HAP-1 (cell line): ENCODE data around the gene SMIM23.
"Not testable (repeated sequence)": the region's sequence is repeated elsewhere in the genome, so short reads cannot be mapped to it uniquely, and the experiment has no call there.

ENCODE experiments used
- DNase-seq, 2 experiments: peaks; one replicate each; pipeline ENCODE4 v3.0.0-alpha.2; 2016 to 2020; ENCODE audit warnings: low spot score in 2 of 2
- H3K27me3 ChIP-seq: fragments of 250-450 bp; sonication (Bioruptor Pico); 2 replicates; pipeline ENCODE4 v1.5.1; 2020; ENCODE audit warnings: low read depth, mild to moderate bottlenecking, moderate library complexity
- H3K36me3 ChIP-seq: fragments of 250-450 bp; sonication (Bioruptor Pico); replicated peaks from 2 replicates; pipeline ENCODE4 v1.5.1; 2020; ENCODE audit warnings: mild to moderate bottlenecking
- H3K4me1 ChIP-seq: fragments of 250-450 bp; sonication (Bioruptor Pico); 2 replicates; pipeline ENCODE4 v1.5.1; 2020; ENCODE audit warnings: mild to moderate bottlenecking
- H3K4me3 ChIP-seq: fragments of 250-450 bp; sonication (Bioruptor Pico); 2 replicates; pipeline ENCODE4 v1.5.1; 2020; ENCODE audit warnings: mild to moderate bottlenecking, moderate library complexity
- H3K9me3 ChIP-seq: fragments of 250-450 bp; sonication (Bioruptor Pico); 2 replicates; pipeline ENCODE4 v1.5.1; 2020; ENCODE audit warnings: mild to moderate bottlenecking, moderate library complexity
- in situ Hi-C: fragments of 300-500 bp; cut with MboI; formaldehyde crosslinking; loops from 3 replicates; pipeline ENCODE4 v1.14.3; 2020; ENCODE audit warnings: low sequenced_read_pairs, inconsistent platforms, mixed read lengths

SMIM23 gene

DNA sequence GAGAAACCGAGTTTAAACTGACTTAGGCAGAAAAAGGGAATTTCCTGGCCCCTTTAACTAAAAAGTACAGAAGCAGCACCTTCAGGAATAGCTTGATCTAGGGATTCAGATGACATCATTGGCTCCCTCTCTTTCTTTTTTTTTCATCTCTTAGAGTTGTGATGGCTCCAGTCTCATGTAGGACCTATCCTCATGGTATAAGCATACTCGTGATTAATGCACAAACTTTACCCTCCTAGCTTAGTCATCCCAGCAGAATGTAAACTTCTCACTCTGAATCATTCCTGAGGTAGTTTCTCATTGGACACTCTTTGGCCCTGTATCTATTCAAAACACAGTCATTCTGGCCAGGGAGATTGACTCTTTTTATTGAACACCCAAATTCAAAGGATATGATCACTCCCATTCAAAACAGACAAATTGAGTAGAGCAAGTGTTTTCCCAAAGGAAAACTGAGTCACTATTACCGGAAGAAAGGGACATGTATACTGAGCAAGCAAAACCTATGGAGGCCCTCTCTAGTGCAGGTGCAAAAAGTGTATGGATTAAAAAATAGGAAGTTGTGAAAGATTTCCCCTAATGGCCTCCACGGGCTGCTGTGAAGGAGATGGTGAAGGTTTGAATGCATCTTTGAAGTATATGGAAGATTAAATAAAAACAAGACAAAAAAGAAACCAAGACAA, 27.6 kb upstream of the SMIM23 start:
- H3K4me3 ChIP-seq: no peak overlapping the region
- in situ Hi-C loops: no loop called here
- H3K27me3 ChIP-seq: peaks cover 4% of the 10 kb centered on the region; the same call in 1 of the 2 replicates
- H3K9me3 ChIP-seq: no peaks in the 10 kb centered on the region
- H3K4me1 ChIP-seq: no peaks in the 10 kb centered on the region
- no peaks in the 10 kb centered on the region for H3K36me3 ChIP-seq
- no peak for DNase-seq

DNA sequence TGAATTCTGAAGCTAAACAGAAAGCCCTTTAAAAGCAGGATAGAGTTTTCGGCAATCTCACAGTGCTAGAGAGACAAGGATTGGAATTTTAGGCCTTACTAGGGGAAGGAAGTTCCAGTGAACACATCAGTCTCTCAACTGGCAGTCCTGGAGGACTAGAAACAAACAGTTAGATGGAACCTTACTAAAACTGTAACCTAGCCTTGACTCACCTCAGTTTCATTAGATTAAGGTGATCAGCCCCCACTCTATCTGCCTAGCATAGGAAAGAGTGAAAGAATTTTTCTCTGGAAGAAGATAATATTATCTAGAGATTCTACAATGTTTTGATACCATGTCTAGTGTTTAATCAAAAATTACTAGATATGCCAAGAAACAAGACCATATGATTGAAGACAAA, 25.8 kb upstream of the SMIM23 start:
- Histone ChIP-seq H3K36me3 (no peaks in the 10 kb centered on the region), H3K4me3 (no peak overlapping the region), H3K27me3 (peaks cover 4% of the 10 kb centered on the region; the same call in 1 of the 2 replicates), H3K9me3 (no peaks in the 10 kb centered on the region), H3K4me1 (no peaks in the 10 kb centered on the region)
- in situ Hi-C loops: no loop called here
- no peak for DNase-seq

DNA sequence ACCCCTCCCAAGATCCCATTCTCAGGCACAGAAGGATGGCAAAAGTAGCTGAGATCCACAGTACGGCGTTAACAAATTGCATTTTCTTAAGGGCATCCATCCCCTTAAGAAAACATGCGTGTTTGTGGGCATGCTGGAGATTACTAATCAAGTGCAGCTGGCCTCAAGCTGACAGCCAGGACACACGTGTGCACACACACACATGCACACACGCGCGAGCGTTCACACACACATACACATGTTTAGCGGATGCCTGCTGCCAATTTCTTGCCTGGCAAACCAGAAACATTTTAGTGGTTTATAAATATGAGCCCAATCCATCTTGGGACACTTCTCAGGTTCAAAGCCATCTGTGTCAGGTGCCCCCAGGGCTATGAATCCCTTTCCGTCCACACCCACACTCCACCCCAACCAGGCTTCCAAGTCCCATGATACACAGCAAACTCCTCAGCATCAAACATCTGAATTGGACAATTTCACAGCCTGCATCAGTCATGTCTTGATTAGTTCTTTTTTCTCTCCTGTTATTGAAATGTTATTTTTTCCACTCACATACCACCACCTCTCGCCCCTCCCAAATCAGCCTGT, 23.5 kb upstream of the SMIM23 start:
- DNase-seq: no peak
- in situ Hi-C loops: no loop called here
- H3K9me3 ChIP-seq: no peaks in the 10 kb centered on the region
- H3K27me3 ChIP-seq: peaks cover 3% of the 10 kb centered on the region; the same call in 1 of the 2 replicates
- H3K36me3 ChIP-seq: no peaks in the 10 kb centered on the region
- no peaks in the 10 kb centered on the region for H3K4me1 ChIP-seq
- no peak overlapping the region for H3K4me3 ChIP-seq

DNA sequence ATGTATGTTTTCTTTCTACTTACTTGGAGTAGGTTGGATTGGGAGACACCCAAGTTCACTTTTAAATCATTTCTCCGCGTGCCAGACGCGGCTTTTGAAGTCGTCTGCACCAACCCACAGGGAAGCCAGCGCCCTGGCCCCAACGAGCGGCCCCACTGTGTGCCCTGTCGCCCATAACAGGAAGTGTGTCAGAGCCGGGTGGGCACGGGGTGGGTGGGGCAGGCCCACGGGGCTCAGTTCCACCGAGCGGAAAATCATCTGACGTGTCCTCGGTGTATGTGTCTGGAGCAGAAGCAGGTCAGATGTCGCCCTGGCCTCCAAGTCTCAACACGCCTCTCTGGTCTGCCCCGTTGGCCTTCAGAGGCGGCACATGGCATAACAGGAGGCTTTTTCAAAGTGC, 22.7 kb upstream of the SMIM23 start:
- H3K36me3 ChIP-seq: no peaks in the 10 kb centered on the region
- no peaks in the 10 kb centered on the region for H3K9me3 ChIP-seq
- DNase-seq: no peak
- no peak overlapping the region for H3K4me3 ChIP-seq
- H3K27me3 ChIP-seq: no peaks in the 10 kb centered on the region
- H3K4me1 ChIP-seq: no peaks in the 10 kb centered on the region
- in situ Hi-C loops: no loop called here

DNA sequence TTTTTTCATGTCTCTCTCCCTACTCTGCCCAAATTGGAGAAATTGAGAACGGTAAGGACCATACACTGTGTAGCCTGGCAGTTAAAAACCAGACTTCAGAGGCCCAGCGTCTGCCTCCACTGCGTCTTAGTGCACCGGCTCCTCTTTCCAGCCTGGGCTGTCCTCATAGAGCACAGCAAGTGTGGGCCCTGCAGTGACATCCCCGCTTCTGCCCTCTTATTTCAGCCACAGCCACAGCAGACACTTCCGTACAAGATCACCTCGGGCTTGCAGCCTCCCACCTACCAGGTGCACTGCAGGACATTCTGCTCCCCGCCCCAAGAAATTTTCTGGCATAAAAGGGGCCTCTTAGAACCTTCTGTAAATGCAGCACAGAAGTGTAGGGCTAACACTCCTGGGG, 21.4 kb upstream of the SMIM23 start:
- no peak for DNase-seq
- Histone ChIP-seq H3K36me3 (no peaks in the 10 kb centered on the region), H3K9me3 (no peaks in the 10 kb centered on the region), H3K27me3 (no peaks in the 10 kb centered on the region), H3K4me3 (no peak overlapping the region), H3K4me1 (no peaks in the 10 kb centered on the region)
- in situ Hi-C loops: no loop called here

DNA sequence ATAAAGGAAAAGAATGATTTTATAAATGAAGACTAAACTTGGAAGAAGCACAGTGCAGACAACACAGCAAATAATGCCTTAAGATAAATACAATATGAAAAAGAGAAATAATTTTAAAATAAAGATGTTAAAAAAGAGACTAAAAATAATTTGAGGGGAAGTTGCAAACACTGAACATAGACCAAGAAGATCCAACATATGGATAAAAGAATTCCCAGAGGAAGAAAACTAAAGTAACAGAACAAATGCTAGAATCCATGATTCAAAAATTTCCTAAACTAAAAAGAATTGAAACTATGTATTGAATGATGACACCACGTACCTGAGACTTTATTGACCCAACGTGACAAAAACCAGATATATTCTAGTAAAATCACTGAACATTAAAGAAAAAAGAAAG, 18.7 kb upstream of the SMIM23 start:
- no peak overlapping the region for H3K4me3 ChIP-seq
- DNase-seq: no peak
- in situ Hi-C loops: no loop called here
- H3K36me3 ChIP-seq: no peaks in the 10 kb centered on the region
- H3K27me3 ChIP-seq: no peaks in the 10 kb centered on the region
- no peaks in the 10 kb centered on the region for H3K4me1 ChIP-seq
- no peaks in the 10 kb centered on the region for H3K9me3 ChIP-seq

DNA sequence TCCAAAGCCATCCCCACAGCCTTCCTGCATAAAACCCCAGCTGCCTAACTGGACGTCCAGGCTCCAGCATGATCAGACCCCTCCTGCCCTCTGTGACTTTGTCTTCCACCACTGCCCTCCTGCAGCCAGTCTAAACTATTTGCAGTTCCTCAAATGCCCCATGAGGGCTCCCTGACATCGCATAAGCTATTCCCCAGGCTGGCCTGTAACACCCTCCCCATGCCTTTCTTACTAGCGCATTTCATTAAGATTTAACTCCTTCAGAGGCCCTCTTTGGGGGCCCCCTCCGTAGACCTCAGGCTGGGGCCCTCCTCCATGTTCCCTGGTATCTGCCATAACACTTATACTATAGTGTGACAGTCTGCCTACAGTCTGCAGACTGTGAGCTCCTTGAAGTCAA, 15.5 kb upstream of the SMIM23 start:
- no peak overlapping the region for H3K4me3 ChIP-seq
- no peaks in the 10 kb centered on the region for H3K36me3 ChIP-seq
- in situ Hi-C loops: no loop called here
- H3K4me1 ChIP-seq: no peaks in the 10 kb centered on the region
- no peaks in the 10 kb centered on the region for H3K9me3 ChIP-seq
- no peak for DNase-seq
- no peaks in the 10 kb centered on the region for H3K27me3 ChIP-seq

DNA sequence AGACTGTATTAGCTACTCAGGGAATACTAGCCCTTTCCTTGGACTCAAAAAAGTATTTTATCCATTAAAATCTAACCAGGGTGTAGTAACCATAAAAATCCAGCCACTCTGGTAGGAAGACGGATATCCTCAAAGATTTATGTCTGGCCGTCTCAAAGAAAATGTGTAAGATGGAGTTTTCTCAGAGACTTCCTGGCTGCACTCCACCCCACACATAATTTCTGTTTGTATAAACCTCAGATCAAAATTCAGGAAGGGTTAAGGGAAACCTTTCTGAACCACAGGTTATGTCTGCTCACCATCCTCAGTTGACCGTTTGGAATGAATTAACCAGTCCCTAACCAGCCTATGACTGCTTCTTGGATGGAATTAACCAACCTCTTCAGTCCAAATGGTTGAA, 13.8 kb upstream of the SMIM23 start:
- H3K27me3 ChIP-seq: no peaks in the 10 kb centered on the region
- no peak overlapping the region for H3K4me3 ChIP-seq
- in situ Hi-C loops: no loop called here
- no peaks in the 10 kb centered on the region for H3K9me3 ChIP-seq
- no peak for DNase-seq
- no peaks in the 10 kb centered on the region for H3K4me1 ChIP-seq
- no peaks in the 10 kb centered on the region for H3K36me3 ChIP-seq

DNA sequence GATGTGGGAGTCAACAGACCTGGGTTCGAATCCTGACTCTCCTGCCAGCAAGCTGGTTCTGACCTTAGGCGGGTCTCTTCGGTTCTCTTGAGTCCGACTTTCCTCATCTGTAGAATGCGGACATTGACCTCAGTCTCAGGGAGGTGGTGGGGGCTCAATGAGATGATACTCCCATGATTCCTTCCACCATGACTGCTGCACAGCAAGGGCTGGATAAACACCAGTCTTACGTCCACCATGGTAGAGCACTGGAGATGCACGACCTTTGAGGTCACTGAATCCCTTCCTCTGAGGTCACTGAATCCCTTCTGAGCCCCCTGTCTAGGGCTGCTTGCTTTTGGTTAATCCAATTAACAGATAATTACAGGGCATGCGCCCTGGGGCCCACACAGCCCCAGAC, 12.5 kb upstream of the SMIM23 start:
- Histone ChIP-seq H3K4me3 (no peak overlapping the region), H3K36me3 (no peaks in the 10 kb centered on the region), H3K4me1 (no peaks in the 10 kb centered on the region), H3K27me3 (no peaks in the 10 kb centered on the region), H3K9me3 (no peaks in the 10 kb centered on the region)
- DNase-seq: no peak
- in situ Hi-C loops: no loop called here

DNA sequence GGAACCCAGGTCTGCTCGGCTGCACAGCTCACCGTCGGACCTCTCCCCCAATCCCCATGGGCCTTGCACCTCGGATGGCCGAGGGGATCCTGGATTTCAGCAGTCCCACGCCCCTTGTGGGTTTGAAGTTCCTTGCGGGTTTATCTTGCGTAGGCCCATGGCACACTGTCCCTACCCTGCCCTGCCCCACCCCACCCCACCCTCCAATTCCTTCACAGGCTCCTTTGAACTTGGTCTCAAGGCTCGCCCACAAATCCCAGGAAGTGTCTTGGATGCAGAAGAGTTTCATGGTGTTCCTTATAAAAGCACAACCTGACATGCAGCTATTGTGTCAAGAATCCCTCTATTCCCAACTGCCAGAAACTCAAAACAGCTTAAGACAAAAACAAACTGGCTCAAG, 11.2 kb upstream of the SMIM23 start:
- Histone ChIP-seq H3K9me3 (no peaks in the 10 kb centered on the region), H3K4me1 (no peaks in the 10 kb centered on the region), H3K36me3 (no peaks in the 10 kb centered on the region), H3K4me3 (no peak overlapping the region), H3K27me3 (no peaks in the 10 kb centered on the region)
- no peak for DNase-seq
- in situ Hi-C loops: no loop called here

DNA sequence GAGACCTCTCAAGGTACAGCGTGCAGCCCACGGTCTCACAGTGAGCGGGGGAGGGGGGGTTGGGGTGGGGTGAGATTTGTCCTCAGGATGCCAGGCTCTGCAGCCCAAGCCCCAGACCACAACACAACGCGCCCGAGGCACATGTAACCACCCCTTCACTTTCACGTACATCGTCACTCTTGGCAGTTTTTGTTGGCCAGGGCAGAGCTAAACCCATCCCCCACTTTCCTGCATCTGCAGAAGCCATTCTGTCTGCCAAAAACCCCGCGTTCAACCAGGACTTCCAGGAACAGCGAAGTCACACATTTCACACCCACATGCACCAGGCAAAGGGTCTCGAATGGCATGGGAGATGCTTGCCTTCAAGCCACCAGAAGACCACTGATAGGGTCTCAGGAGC, 9.4 kb upstream of the SMIM23 start:
- Histone ChIP-seq H3K27me3 (no peaks in the 10 kb centered on the region), H3K4me3 (no peak overlapping the region), H3K9me3 (no peaks in the 10 kb centered on the region), H3K4me1 (no peaks in the 10 kb centered on the region), H3K36me3 (no peaks in the 10 kb centered on the region)
- in situ Hi-C loops: no loop called here
- DNase-seq: no peak

DNA sequence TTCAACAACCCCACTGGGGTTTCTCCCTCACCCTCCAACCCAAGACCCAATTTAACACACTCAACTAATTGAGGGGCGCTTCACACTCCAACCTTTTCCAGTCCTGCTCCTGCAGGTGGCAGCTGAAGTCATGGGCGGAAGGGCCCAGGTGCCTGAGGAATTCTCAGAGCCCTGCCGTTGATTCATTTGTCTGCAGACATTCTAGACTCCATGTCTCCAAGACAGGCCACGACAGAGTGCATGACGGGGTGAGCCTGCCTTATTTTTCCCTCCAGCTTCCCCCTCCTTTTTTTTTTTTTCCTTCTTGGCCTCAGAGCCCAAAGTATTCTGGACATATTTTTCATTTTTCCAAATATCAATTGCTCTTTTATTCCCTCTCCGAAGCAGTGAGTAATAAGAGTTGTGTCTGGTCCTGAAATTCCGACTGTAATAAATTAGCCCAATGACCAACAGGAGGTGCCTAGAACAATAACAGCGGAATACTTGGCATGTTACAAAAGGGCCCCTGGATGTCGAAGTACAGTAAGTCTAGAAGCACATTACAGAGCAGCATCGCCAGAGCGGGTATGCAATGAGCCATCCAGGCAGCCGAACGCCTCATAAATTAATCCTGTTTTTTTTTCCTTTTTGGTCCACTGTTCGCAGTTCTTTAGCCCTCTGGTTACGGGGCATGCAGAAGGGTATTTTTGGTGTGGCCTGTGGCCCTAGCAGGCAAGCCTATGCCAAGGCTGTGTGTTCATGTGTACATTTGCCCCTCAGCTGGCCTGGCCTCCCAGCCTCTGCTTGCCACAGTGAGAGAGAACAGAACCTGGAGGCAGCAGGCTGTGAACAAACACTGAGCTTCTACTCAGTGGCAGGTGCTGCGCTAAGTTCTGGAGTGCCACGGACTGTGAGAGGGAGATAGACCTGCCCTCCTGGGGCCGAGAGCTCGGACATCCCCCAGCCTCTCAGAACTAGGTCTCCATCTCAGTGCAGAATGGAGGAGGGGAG, 8.6 kb upstream of the SMIM23 start:
- no peaks in the 10 kb centered on the region for H3K36me3 ChIP-seq
- no peak for DNase-seq
- in situ Hi-C loops: no loop called here

DNA sequence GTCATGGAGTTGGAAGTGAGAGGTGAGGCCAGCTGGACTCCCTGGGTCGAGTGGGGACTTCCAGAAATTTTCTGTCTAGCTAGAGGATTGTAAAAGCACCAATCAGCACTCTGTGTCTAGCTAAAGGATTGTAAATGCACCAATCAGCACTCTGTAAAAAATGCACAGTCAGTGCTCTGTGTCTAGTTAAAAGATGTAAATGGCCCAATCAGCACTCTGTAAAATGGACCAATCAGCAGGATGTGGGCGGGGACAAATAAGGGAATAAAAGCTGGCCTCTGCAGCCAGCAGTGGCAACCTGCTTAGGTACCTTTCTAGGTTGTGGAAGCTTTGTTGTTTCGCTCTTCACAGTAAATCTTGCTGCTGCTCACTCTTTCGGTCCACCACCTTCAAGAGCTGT, 3.9 kb upstream of the SMIM23 start:
- H3K36me3 ChIP-seq, in situ Hi-C loops, H3K4me1 ChIP-seq, H3K4me3 ChIP-seq, H3K27me3 ChIP-seq, DNase-seq, H3K9me3 ChIP-seq: not testable (repeated sequence)

More for the DNA sequence above, 8.6 kb upstream of the SMIM23 start:
- Histone ChIP-seq H3K4me3 (no peak overlapping the region), H3K27me3 (no peaks in the 10 kb centered on the region), H3K4me1 (no peaks in the 10 kb centered on the region), H3K9me3 (no peaks in the 10 kb centered on the region)

DNA sequence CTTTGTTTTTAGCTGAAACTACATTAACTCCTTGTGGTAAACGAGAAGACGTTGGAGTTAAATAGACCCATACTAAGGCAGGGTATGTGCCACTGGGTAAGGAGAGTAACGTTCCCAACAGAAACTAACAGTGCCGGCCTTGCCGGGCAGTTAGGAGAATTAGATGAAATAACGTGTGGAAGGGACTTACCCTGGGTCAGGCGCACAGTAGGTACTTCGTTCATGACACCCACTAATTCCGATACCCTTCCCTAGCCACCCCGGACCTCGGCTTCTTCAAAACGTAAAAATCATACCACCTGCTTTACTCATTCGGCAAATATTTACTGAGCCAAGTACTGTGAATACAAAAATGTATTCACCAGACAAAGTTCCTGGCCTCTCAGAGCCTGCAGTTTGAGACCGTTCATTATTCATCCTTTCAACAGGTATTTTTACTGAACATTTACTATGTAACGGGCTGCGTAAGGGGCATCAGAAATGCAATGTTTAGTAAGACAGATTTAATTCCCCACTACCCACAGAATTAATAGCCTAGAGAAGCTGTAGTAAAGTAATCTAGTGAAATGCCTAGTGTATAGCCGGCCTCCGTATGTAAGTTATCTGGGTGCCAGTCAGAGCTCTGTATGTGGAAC, 3.2 kb upstream of the SMIM23 start:
- Histone ChIP-seq H3K4me3 (no peak overlapping the region), H3K27me3 (no peaks in the 10 kb centered on the region), H3K4me1 (no peaks in the 10 kb centered on the region), H3K9me3 (no peaks in the 10 kb centered on the region), H3K36me3 (no peaks in the 10 kb centered on the region)
- in situ Hi-C loops: no loop called here
- DNase-seq: no peak
